ENCODE measurements around the gene SWAP70. TPM values are rescaled to one million over a fixed set of nuclear protein-coding genes. Genes with fewer than 3 reads are reported as not detected.
"Not testable (repeated sequence)": the region's sequence is repeated elsewhere in the genome, so short reads cannot be mapped to it uniquely, and the experiment has no call there.

Gene SWAP70
- total RNA-seq, 1 donor from 2014 or later = 50.1 TPM

DNA sequence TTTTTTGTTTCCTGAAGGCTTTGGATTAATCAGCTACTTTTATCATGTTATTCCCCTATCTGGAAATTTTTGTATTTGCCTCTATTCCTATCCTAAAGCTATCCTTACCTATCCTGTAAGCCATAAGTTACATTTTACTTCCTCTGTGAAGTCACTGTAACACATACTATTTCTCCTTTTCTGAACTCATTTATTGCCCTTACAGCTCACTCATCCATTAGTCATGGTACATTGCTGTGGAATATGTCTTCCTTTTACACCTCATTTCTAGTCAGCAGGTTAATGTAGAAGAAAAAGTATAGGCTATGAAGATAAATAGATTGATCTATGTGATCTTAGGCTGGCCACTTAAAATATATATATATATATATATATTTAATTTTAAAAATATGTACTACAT, 28.0 kb downstream of the SWAP70 start:
- ATAC-seq = no peak
- peaks cover 59% of the 10 kb centered on the region for H3K4me1 ChIP-seq
- intact Hi-C loops (cut with DNase I) = no loop called here

GRCh38 chr11:9692691-9693090, 28.8 kb downstream of the SWAP70 start:
- H3K36me3 ChIP-seq = peaks cover 22% of the 10 kb centered on the region
- peak overlapping the region; percentile 27 for H3K27ac ChIP-seq
- ATAC-seq = no peak
- intact Hi-C loops (cut with DNase I) = no loop called here
- H3K4me3 ChIP-seq = no peak overlapping the region
- DNase-seq = no peak
- TF ChIP-seq, protein P1, sequence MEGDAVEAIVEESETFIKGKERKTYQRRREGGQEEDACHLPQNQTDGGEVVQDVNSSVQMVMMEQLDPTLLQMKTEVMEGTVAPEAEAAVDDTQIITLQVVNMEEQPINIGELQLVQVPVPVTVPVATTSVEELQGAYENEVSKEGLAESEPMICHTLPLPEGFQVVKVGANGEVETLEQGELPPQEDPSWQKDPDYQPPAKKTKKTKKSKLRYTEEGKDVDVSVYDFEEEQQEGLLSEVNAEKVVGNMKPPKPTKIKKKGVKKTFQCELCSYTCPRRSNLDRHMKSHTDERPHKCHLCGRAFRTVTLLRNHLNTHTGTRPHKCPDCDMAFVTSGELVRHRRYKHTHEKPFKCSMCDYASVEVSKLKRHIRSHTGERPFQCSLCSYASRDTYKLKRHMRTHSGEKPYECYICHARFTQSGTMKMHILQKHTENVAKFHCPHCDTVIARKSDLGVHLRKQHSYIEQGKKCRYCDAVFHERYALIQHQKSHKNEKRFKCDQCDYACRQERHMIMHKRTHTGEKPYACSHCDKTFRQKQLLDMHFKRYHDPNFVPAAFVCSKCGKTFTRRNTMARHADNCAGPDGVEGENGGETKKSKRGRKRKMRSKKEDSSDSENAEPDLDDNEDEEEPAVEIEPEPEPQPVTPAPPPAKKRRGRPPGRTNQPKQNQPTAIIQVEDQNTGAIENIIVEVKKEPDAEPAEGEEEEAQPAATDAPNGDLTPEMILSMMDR (IDR thresholded peaks at IDR 0.05) = no peak
- no peaks in the 10 kb centered on the region for H3K27me3 ChIP-seq (ENCODE audit: low read depth)
- peaks cover 51% of the 10 kb centered on the region for H3K4me1 ChIP-seq
- H3K9me3 ChIP-seq = no peaks in the 10 kb centered on the region

More for the DNA sequence above, 28.0 kb downstream of the SWAP70 start:
- no peaks in the 10 kb centered on the region for H3K9me3 ChIP-seq
- H3K4me3 ChIP-seq = no peak overlapping the region
- TF ChIP-seq, protein P1 (IDR thresholded peaks at IDR 0.05) = no peak
- DNase-seq = no peak
- peaks cover 22% of the 10 kb centered on the region for H3K36me3 ChIP-seq
- H3K27ac ChIP-seq = no peak overlapping the region
- no peaks in the 10 kb centered on the region for H3K27me3 ChIP-seq (ENCODE audit: low read depth)

GRCh38 chr11:9693801-9694553, 30.1 kb downstream of the SWAP70 start:
- TF ChIP-seq, protein P1 (IDR thresholded peaks at IDR 0.05) = no peak
- no peaks in the 10 kb centered on the region for H3K9me3 ChIP-seq
- peaks cover 38% of the 10 kb centered on the region for H3K4me1 ChIP-seq
- H3K27me3 ChIP-seq (ENCODE audit: low read depth) = no peaks in the 10 kb centered on the region
- no peak for ATAC-seq
- H3K4me3 ChIP-seq = no peak overlapping the region
- peaks cover 22% of the 10 kb centered on the region for H3K36me3 ChIP-seq
- intact Hi-C loops (cut with DNase I) = no loop called here
- no peak overlapping the region for H3K27ac ChIP-seq
- DNase-seq = no peak

DNA sequence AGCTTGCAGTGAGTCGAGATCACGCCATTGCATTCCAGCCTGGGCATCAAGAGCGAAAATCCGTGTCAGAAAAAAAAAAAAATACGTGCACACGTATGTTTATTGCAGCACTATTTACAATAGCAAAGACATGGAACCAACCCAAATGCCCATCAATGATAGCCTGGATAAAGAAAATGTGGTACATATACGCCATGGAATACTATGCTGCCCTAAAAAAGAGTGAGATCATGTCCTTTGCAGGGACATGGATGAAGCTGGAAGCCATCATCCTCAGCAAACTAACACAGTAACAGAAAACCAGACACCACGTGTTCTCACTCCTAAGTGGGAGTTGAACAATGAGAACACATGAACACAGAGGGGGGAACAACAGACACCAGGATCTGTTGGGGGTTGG, 31.4 kb downstream of the SWAP70 start:
- H3K4me3 ChIP-seq; H3K27me3 ChIP-seq (ENCODE audit: low read depth); H3K9me3 ChIP-seq; H3K27ac ChIP-seq; intact Hi-C loops (cut with DNase I); DNase-seq; ATAC-seq: not testable (repeated sequence)
- Histone ChIP-seq H3K4me1 (peaks cover 28% of the 10 kb centered on the region), H3K36me3 (peaks cover 22% of the 10 kb centered on the region)

GRCh38 chr11:9697766-9698165, 33.9 kb downstream of the SWAP70 start:
- Histone ChIP-seq H3K36me3 (peaks cover 22% of the 10 kb centered on the region), H3K27ac (no peak overlapping the region), H3K4me3 (no peak overlapping the region), H3K9me3 (no peaks in the 10 kb centered on the region), H3K4me1 (peaks cover 24% of the 10 kb centered on the region), H3K27me3 (ENCODE audit: low read depth) (no peaks in the 10 kb centered on the region)
- ATAC-seq (no peak), DNase-seq (no peak)
- intact Hi-C loops (cut with DNase I) = no loop called here
- TF ChIP-seq, protein P1 (IDR thresholded peaks at IDR 0.05) = no peak

- intact Hi-C loops (cut with DNase I) = no loop called here
- Histone ChIP-seq H3K36me3 (peaks cover 9% of the 10 kb centered on the region), H3K27ac (no peak overlapping the region), H3K9me3 (no peaks in the 10 kb centered on the region), H3K4me3 (no peak overlapping the region), H3K4me1 (peaks cover 28% of the 10 kb centered on the region), H3K27me3 (ENCODE audit: low read depth) (no peaks in the 10 kb centered on the region)
- no peak for DNase-seq
- TF ChIP-seq, protein P1 (IDR thresholded peaks at IDR 0.05) = no peak
- ATAC-seq = no peak
These were observed 36.4 kb downstream of the SWAP70 start for GRCh38 chr11:9700105-9700801.

Data from lower lobe of right lung (tissue), 2 donors.